Esophagus muscularis mucosa (tissue), 3 donors: ENCODE data around the gene ARHGAP24.
"Not testable (repeated sequence)": the region's sequence is repeated elsewhere in the genome, so short reads cannot be mapped to it uniquely, and the experiment has no call there.

Source experiments
- CTCF ChIP-seq, 3 experiments: fragments of 200-600 bp in 2 of 3; fragments of 450-650 bp in 1 of 3; sonication (generic) in 2 of 3; IDR thresholded peaks; one replicate each; pipeline ENCODE4 v1.5.1; 2017 to 2019; ENCODE audit warnings: antibody characterized with exemption in 3 of 3, mild to moderate bottlenecking in 2 of 3, moderate library complexity in 1 of 3
- POLR2A ChIP-seq: fragments of 450-650 bp; IDR thresholded peaks from one replicate; pipeline ENCODE4 v1.6.1; 2017; ENCODE audit warnings: antibody characterized with exemption, moderate library complexity, mild to moderate bottlenecking, low read depth

- TF ChIP-seq POLR2A; CTCF (IDR thresholded peaks at IDR 0.05): not testable (repeated sequence)
These were observed 43.6 kb downstream of the ARHGAP24 start for GRCh38 chr4:85518526-85518925.
